Suprapubic skin (tissue), 4 donors: Measurements from ENCODE around the gene FGA. TPM values are rescaled to one million over a fixed set of nuclear protein-coding genes. Genes with fewer than 3 reads are reported as not detected.

Source experiments
- DNase-seq, 2 donors: peaks; one replicate each; pipeline ENCODE4 v3.0.0-alpha.2; 2019; ENCODE audit warnings: low spot score in 2 of 2
- H3K27ac ChIP-seq: fragments of 200-600 bp; sonication (generic); one replicate; pipeline ENCODE4 v1.5.1; 2019
- H3K27me3 ChIP-seq: fragments of 200-600 bp; sonication (generic); one replicate; pipeline ENCODE4 v1.5.1; 2019
- H3K36me3 ChIP-seq: fragments of 200-600 bp; sonication (generic); one replicate; pipeline ENCODE4 v1.5.1; 2019
- H3K4me1 ChIP-seq: fragments of 200-600 bp; sonication (generic); one replicate; pipeline ENCODE4 v1.5.1; 2019
- H3K4me3 ChIP-seq: fragments of 200-600 bp; sonication (generic); one replicate; pipeline ENCODE4 v1.5.1; 2019; ENCODE audit warnings: mild to moderate bottlenecking
- H3K9me3 ChIP-seq: fragments of 200-600 bp; sonication (generic); one replicate; pipeline ENCODE4 v1.5.1; 2019
- EP300 ChIP-seq: sonication (generic); formaldehyde crosslinking; IDR thresholded peaks from one replicate; pipeline ENCODE4 v1.6.1; 2017; ENCODE audit warnings: antibody characterized with exemption
- POLR2A ChIP-seq, 2 donors: fragments of 450-650 bp; IDR thresholded peaks; one replicate each; pipeline ENCODE4 v1.6.1; 2017; ENCODE audit warnings: antibody characterized with exemption in 2 of 2, mild to moderate bottlenecking in 2 of 2, moderate library complexity in 2 of 2
- POLR2AphosphoS5 ChIP-seq, 3 donors: sonication (generic); formaldehyde crosslinking; IDR thresholded peaks; one replicate each; pipeline ENCODE4 v1.6.1; 2017; ENCODE audit warnings: antibody characterized with exemption in 3 of 3
- WGBS: methylation state at CpG from one replicate; pipeline ENCODE4 v1.1.5; 2018; 5-methylcytosine and 5-hydroxymethylcytosine counted together
- total RNA-seq, 4 donors: library from RNA; depleted of rRNA; stranded (reverse); fragments of >200 nt; gene quantifications; one replicate each; pipeline ENCODE4 v1.1.0, GENCODE V29; 2016
- TF ChIP-seq, protein P1 (sequence below), 2 donors: fragments of 200-600 bp in 1 of 2; fragments of 450-650 bp in 1 of 2; sonication (generic) in 1 of 2; IDR thresholded peaks; one replicate each; pipeline ENCODE4 v1.5.1; 2016 to 2019; ENCODE audit warnings: antibody characterized with exemption in 2 of 2, mild to moderate bottlenecking in 1 of 2, moderate library complexity in 1 of 2

Gene FGA
- total RNA-seq, 4 donors from 2014 or later: 30.0 TPM; not detected in 3

DNA sequence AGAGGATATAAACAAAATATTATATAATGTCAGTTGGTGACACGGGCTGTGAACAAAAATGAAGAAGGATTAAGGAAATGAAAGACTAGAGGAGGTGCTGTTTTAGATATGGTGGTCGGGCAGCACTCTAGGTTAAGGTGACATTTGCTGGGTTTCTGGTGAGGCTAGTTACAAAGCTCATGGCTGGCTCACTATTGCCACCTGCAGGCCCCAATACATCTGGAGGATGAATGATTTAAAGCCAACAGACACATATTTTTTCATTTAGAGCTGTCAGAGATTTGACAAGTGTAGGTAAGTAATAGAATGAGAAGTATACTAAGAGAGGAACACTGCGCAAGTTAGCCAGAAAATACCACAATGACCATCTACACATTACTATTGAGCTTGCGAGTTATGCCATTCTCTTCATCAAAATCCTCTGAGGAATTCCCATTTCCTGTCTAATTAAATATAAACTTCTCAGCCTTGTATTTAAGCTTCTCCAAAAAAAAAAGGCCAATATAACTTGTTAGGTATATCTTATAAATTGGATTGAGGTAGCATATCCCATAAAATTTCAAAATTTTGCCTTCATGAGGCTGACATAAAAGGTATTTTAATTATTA lies 28.3 kb upstream of the FGA start:
- DNase-seq: no peak
- H3K4me1 ChIP-seq: no peaks in the 10 kb centered on the region
- no peak overlapping the region for H3K27ac ChIP-seq
- no peaks in the 10 kb centered on the region for H3K36me3 ChIP-seq
- WGBS: 38% methylated on average over 4 of the region's 4 CpGs
- H3K9me3 ChIP-seq: no peaks in the 10 kb centered on the region
- H3K4me3 ChIP-seq: no peak overlapping the region
- H3K27me3 ChIP-seq: peaks cover 3% of the 10 kb centered on the region
- TF ChIP-seq EP300: no peak
- TF ChIP-seq, protein P1, sequence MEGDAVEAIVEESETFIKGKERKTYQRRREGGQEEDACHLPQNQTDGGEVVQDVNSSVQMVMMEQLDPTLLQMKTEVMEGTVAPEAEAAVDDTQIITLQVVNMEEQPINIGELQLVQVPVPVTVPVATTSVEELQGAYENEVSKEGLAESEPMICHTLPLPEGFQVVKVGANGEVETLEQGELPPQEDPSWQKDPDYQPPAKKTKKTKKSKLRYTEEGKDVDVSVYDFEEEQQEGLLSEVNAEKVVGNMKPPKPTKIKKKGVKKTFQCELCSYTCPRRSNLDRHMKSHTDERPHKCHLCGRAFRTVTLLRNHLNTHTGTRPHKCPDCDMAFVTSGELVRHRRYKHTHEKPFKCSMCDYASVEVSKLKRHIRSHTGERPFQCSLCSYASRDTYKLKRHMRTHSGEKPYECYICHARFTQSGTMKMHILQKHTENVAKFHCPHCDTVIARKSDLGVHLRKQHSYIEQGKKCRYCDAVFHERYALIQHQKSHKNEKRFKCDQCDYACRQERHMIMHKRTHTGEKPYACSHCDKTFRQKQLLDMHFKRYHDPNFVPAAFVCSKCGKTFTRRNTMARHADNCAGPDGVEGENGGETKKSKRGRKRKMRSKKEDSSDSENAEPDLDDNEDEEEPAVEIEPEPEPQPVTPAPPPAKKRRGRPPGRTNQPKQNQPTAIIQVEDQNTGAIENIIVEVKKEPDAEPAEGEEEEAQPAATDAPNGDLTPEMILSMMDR (IDR thresholded peaks at IDR 0.05): peak in 1 of 2 donors; percentile 45

DNA sequence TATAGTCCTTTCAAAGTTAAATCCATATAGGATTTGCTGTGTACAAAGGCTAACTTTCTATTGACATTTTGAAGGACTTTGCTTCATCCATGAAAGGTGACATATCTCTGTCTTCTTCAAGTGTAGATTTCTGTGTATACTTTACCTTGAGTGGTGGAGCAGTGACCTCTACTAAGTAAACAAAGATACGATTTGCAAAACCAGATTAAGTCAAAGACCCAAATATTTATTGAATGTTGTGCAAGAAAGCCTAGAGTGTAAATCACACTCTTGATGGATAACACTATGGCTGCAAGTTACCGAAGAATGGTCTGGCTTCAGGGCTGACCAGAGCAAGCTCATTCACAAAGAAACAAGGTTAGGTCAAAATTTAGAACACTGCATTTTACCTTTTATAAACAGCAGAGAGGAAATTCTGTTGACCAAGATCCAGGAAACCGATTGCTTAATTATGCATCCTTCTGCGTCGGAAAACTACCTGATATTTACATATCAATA lies 27.3 kb upstream of the FGA start:
- H3K27ac ChIP-seq: no peak overlapping the region
- DNase-seq: no peak
- TF ChIP-seq POLR2AphosphoS5 (IDR thresholded peaks at IDR 0.05) (no peak), EP300 (no peak), POLR2A (IDR thresholded peaks at IDR 0.05) (no peak)
- TF ChIP-seq, protein P1 (IDR thresholded peaks at IDR 0.05): no peak
- 71% methylated on average over 5 of the region's 5 CpGs for WGBS
- no peaks in the 10 kb centered on the region for H3K4me1 ChIP-seq
- no peak overlapping the region for H3K4me3 ChIP-seq
- no peaks in the 10 kb centered on the region for H3K9me3 ChIP-seq
- H3K36me3 ChIP-seq: no peaks in the 10 kb centered on the region
- peaks cover 3% of the 10 kb centered on the region for H3K27me3 ChIP-seq

DNA sequence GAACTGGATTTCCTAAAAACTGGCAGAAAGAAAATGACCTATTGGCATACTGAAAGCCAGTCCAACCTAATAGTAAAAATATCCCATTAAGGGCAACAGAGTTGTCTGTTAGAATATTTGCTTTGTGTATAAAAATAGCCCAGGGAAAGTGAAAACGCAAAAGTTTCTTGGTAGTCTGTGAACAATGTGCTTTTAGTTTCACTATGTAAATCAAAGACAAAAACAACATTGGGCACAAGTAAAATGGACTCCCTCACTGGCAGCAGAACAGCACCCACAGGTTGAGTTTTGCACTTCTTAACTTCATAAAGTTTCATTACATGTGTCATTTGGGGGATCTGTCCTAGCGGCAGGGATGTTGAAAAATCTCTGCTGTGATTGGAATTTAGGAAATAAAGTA lies 26.2 kb upstream of the FGA start:
- no peak for TF ChIP-seq POLR2A (IDR thresholded peaks at IDR 0.05)
- TF ChIP-seq EP300: no peak
- TF ChIP-seq, protein P1 (IDR thresholded peaks at IDR 0.05): no peak
- TF ChIP-seq POLR2AphosphoS5 (IDR thresholded peaks at IDR 0.05): no peak
- Histone ChIP-seq H3K27me3 (peaks cover 3% of the 10 kb centered on the region), H3K9me3 (no peaks in the 10 kb centered on the region), H3K27ac (no peak overlapping the region), H3K4me3 (no peak overlapping the region), H3K4me1 (no peaks in the 10 kb centered on the region), H3K36me3 (no peaks in the 10 kb centered on the region)
- no peak for DNase-seq
- WGBS: 15% methylated on average over 2 of the region's 2 CpGs

DNA sequence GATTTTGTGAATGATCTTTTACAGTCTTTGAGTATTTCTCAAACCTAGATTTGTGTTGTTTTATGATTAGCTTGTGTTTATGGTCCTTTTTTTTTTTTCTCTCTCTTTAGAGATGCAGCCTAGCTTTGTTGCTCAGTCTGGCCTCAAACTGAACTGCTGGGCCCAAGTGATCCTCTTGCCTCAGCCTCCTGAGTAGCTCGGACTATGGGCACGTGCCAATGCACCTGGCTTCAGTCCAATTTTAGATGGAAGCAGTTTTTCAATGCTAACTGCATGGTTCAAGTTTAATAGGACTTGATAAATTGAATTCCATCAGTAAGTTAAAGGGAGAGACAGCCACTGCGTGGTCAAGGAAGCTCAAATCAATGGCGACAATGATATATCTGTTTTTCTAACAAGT lies 25.7 kb upstream of the FGA start:
- TF ChIP-seq, protein P1 (IDR thresholded peaks at IDR 0.05): no peak
- TF ChIP-seq POLR2AphosphoS5 (IDR thresholded peaks at IDR 0.05): no peak
- no peak for TF ChIP-seq POLR2A (IDR thresholded peaks at IDR 0.05)
- no peak for TF ChIP-seq EP300
- Histone ChIP-seq H3K4me3 (no peak overlapping the region), H3K27me3 (peaks cover 3% of the 10 kb centered on the region), H3K27ac (no peak overlapping the region), H3K36me3 (no peaks in the 10 kb centered on the region), H3K4me1 (no peaks in the 10 kb centered on the region), H3K9me3 (no peaks in the 10 kb centered on the region)
- DNase-seq: no peak
- WGBS: 56% methylated on average over 4 of the region's 4 CpGs

DNA sequence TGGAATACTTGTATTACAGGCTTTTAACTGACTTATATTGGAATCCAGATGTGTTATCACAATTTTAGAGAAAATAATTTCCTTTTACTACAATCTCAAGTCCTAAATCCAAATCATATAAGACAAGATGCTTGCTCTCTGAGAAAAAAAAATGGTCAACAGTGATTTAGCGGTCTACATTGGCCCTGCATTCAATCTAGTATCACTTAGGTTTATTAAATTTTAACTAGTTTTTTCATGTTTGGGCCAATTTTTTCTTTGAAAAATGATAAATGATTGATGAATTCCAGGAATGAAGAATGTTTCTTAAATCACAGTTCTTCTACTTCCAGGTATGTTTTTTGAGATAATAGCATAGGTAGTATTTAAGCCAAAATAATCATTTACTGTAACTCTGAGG lies 24.7 kb upstream of the FGA start:
- no peaks in the 10 kb centered on the region for H3K36me3 ChIP-seq
- TF ChIP-seq, protein P1 (IDR thresholded peaks at IDR 0.05): no peak
- TF ChIP-seq EP300 (no peak), POLR2A (IDR thresholded peaks at IDR 0.05) (no peak), POLR2AphosphoS5 (IDR thresholded peaks at IDR 0.05) (no peak)
- H3K4me1 ChIP-seq: no peaks in the 10 kb centered on the region
- no peak overlapping the region for H3K4me3 ChIP-seq
- no peak overlapping the region for H3K27ac ChIP-seq
- peaks cover 3% of the 10 kb centered on the region for H3K27me3 ChIP-seq
- DNase-seq: no peak
- H3K9me3 ChIP-seq: no peaks in the 10 kb centered on the region
- WGBS: 96% methylated on average over 1 of the region's 1 CpG
